HAP-1 (cell line): ENCODE results near the gene WSCD1.

Source experiments
- DNase-seq, 2 experiments: peaks; one replicate each; pipeline ENCODE4 v3.0.0-alpha.2; 2016 to 2020; ENCODE audit warnings: low spot score in 2 of 2
- H3K27me3 ChIP-seq: fragments of 250-450 bp; sonication (Bioruptor Pico); 2 replicates; pipeline ENCODE4 v1.5.1; 2020; ENCODE audit warnings: low read depth, mild to moderate bottlenecking, moderate library complexity
- H3K36me3 ChIP-seq: fragments of 250-450 bp; sonication (Bioruptor Pico); replicated peaks from 2 replicates; pipeline ENCODE4 v1.5.1; 2020; ENCODE audit warnings: mild to moderate bottlenecking
- H3K4me1 ChIP-seq: fragments of 250-450 bp; sonication (Bioruptor Pico); 2 replicates; pipeline ENCODE4 v1.5.1; 2020; ENCODE audit warnings: mild to moderate bottlenecking
- H3K4me3 ChIP-seq: fragments of 250-450 bp; sonication (Bioruptor Pico); 2 replicates; pipeline ENCODE4 v1.5.1; 2020; ENCODE audit warnings: mild to moderate bottlenecking, moderate library complexity
- H3K9me3 ChIP-seq: fragments of 250-450 bp; sonication (Bioruptor Pico); 2 replicates; pipeline ENCODE4 v1.5.1; 2020; ENCODE audit warnings: mild to moderate bottlenecking, moderate library complexity
- in situ Hi-C: fragments of 300-500 bp; cut with MboI; formaldehyde crosslinking; loops from 3 replicates; pipeline ENCODE4 v1.14.3; 2020; ENCODE audit warnings: low sequenced_read_pairs, inconsistent platforms, mixed read lengths

WSCD1 gene

GRCh38 chr17:6145946-6146345, 75.8 kb downstream of the WSCD1 start:
- Histone ChIP-seq H3K9me3 (no peaks in the 10 kb centered on the region), H3K4me3 (no peak overlapping the region), H3K4me1 (no peaks in the 10 kb centered on the region), H3K36me3 (no peaks in the 10 kb centered on the region), H3K27me3 (no peaks in the 10 kb centered on the region; the same call in 1 of the 2 replicates)
- in situ Hi-C loops: no loop called here
- no peak for DNase-seq

GRCh38 chr17:6147042-6147441, 76.9 kb downstream of the WSCD1 start:
- Histone ChIP-seq H3K27me3 (no peaks in the 10 kb centered on the region), H3K9me3 (no peaks in the 10 kb centered on the region), H3K4me1 (no peaks in the 10 kb centered on the region), H3K4me3 (no peak overlapping the region), H3K36me3 (no peaks in the 10 kb centered on the region)
- in situ Hi-C loops: no loop called here
- DNase-seq: no peak

GRCh38 chr17:6153375-6153774, 83.2 kb downstream of the WSCD1 start:
- Histone ChIP-seq H3K27me3 (peaks cover 3% of the 10 kb centered on the region; the same call in 1 of the 2 replicates), H3K36me3 (no peaks in the 10 kb centered on the region), H3K4me3 (no peak overlapping the region), H3K4me1 (no peaks in the 10 kb centered on the region), H3K9me3 (no peaks in the 10 kb centered on the region)
- no peak for DNase-seq
- in situ Hi-C loops: no loop called here

- H3K4me1 ChIP-seq: no peaks in the 10 kb centered on the region
- H3K27me3 ChIP-seq: peaks cover 3% of the 10 kb centered on the region; the same call in 1 of the 2 replicates
- DNase-seq: no peak
- H3K4me3 ChIP-seq: no peak overlapping the region
- H3K36me3 ChIP-seq: no peaks in the 10 kb centered on the region
- no peaks in the 10 kb centered on the region for H3K9me3 ChIP-seq
- in situ Hi-C loops: no loop called here
Measured at GRCh38 chr17:6157716-6158115, 87.5 kb downstream of the WSCD1 start.

GRCh38 chr17:6159541-6160231, 89.5 kb downstream of the WSCD1 start:
- in situ Hi-C loops: no loop called here
- H3K36me3 ChIP-seq: no peaks in the 10 kb centered on the region
- no peak overlapping the region for H3K4me3 ChIP-seq
- no peaks in the 10 kb centered on the region for H3K27me3 ChIP-seq
- DNase-seq: no peak
- H3K4me1 ChIP-seq: no peaks in the 10 kb centered on the region
- no peaks in the 10 kb centered on the region for H3K9me3 ChIP-seq

- Histone ChIP-seq H3K9me3 (no peaks in the 10 kb centered on the region), H3K4me3 (no peak overlapping the region), H3K27me3 (no peaks in the 10 kb centered on the region), H3K36me3 (no peaks in the 10 kb centered on the region), H3K4me1 (no peaks in the 10 kb centered on the region)
- no peak for DNase-seq
- in situ Hi-C loops: no loop called here
Measured at GRCh38 chr17:6160232-6160555, 90.0 kb downstream of the WSCD1 start.

- DNase-seq: no peak
- Histone ChIP-seq H3K4me1 (no peaks in the 10 kb centered on the region), H3K4me3 (no peak overlapping the region), H3K9me3 (no peaks in the 10 kb centered on the region), H3K27me3 (no peaks in the 10 kb centered on the region), H3K36me3 (no peaks in the 10 kb centered on the region)
- in situ Hi-C loops: no loop called here
Measured at GRCh38 chr17:6160911-6161855, 91.0 kb downstream of the WSCD1 start.

GRCh38 chr17:6162216-6162615, 92.0 kb downstream of the WSCD1 start:
- Histone ChIP-seq H3K9me3 (no peaks in the 10 kb centered on the region), H3K27me3 (no peaks in the 10 kb centered on the region), H3K36me3 (no peaks in the 10 kb centered on the region), H3K4me1 (no peaks in the 10 kb centered on the region), H3K4me3 (no peak overlapping the region)
- in situ Hi-C loops: no loop called here
- no peak for DNase-seq

GRCh38 chr17:6162892-6163291, 92.7 kb downstream of the WSCD1 start:
- no peaks in the 10 kb centered on the region for H3K36me3 ChIP-seq
- H3K4me3 ChIP-seq: no peak overlapping the region
- H3K4me1 ChIP-seq: no peaks in the 10 kb centered on the region
- in situ Hi-C loops: no loop called here
- no peaks in the 10 kb centered on the region for H3K27me3 ChIP-seq
- no peaks in the 10 kb centered on the region for H3K9me3 ChIP-seq
- no peak for DNase-seq

GRCh38 chr17:6163612-6164333, 93.6 kb downstream of the WSCD1 start:
- no peaks in the 10 kb centered on the region for H3K27me3 ChIP-seq
- H3K4me3 ChIP-seq: no peak overlapping the region
- no peak for DNase-seq
- no peaks in the 10 kb centered on the region for H3K4me1 ChIP-seq
- no peaks in the 10 kb centered on the region for H3K36me3 ChIP-seq
- in situ Hi-C loops: no loop called here
- H3K9me3 ChIP-seq: no peaks in the 10 kb centered on the region

GRCh38 chr17:6164996-6165395, 94.8 kb downstream of the WSCD1 start:
- H3K9me3 ChIP-seq: no peaks in the 10 kb centered on the region
- H3K4me1 ChIP-seq: no peaks in the 10 kb centered on the region
- no peak for DNase-seq
- no peaks in the 10 kb centered on the region for H3K27me3 ChIP-seq
- in situ Hi-C loops: no loop called here
- no peaks in the 10 kb centered on the region for H3K36me3 ChIP-seq
- no peak overlapping the region for H3K4me3 ChIP-seq

GRCh38 chr17:6165806-6166205, 95.6 kb downstream of the WSCD1 start:
- Histone ChIP-seq H3K27me3 (no peaks in the 10 kb centered on the region), H3K4me1 (no peaks in the 10 kb centered on the region), H3K9me3 (no peaks in the 10 kb centered on the region), H3K4me3 (no peak overlapping the region), H3K36me3 (no peaks in the 10 kb centered on the region)
- DNase-seq: no peak
- in situ Hi-C loops: no loop called here

- DNase-seq: no peak
Measured at GRCh38 chr17:6166492-6167179, 96.5 kb downstream of the WSCD1 start.

More at GRCh38 chr17:6166492-6167179, 96.5 kb downstream of the WSCD1 start:
- Histone ChIP-seq H3K9me3 (no peaks in the 10 kb centered on the region), H3K4me3 (no peak overlapping the region), H3K4me1 (no peaks in the 10 kb centered on the region), H3K27me3 (no peaks in the 10 kb centered on the region), H3K36me3 (no peaks in the 10 kb centered on the region)
- in situ Hi-C loops: no loop called here
